ENCODE results near the gene RLN1. TPM values are rescaled to one million over a fixed set of nuclear protein-coding genes. Genes with fewer than 3 reads are reported as not detected.
"Not testable (repeated sequence)": the region's sequence is repeated elsewhere in the genome, so short reads cannot be mapped to it uniquely, and the experiment has no call there.

Gene RLN1
- total RNA-seq, 1 experiment from 2014 or later = 0.37 TPM

DNA sequence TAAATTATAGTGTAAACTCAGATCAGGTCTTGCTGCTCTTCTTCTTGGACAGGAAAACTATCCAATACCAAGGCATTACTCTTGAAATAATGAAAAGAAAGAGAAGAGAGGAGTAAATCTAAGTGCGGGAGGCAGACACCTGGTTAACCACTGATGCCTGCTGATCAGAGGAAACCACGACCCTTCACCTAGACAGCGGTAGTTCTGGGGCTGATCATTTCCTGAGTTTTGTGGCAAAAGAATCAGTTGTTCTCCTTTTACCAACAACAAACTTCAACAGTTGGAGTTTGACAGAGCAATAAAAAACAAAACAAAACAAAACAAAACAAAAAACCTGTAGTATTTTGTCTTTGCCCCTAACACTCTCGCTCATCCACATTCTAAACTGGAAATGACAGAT lies 3.0 kb downstream of the RLN1 start:
- H3K4me3 ChIP-seq (ENCODE audit: low read length) = no peak overlapping the region
- H3K9me2 ChIP-seq (replicated peaks; ENCODE audit: insufficient read depth, low read length) = no peaks in the 10 kb centered on the region
- H3K9ac ChIP-seq (ENCODE audit: low read length) = no peak overlapping the region
- H3K4me1 ChIP-seq (ENCODE audit: low read length) = peaks cover 10% of the 10 kb centered on the region
- no peaks in the 10 kb centered on the region for H3K79me2 ChIP-seq (ENCODE audit: low read length)
- no peak overlapping the region for H3K4me2 ChIP-seq (ENCODE audit: low read depth, low read length, poor library complexity, severe bottlenecking)
- no peaks in the 10 kb centered on the region for H3K36me3 ChIP-seq (ENCODE audit: insufficient read depth, low read length)
- no peaks in the 10 kb centered on the region for H3K9me3 ChIP-seq (ENCODE audit: low read length)
- H2AFZ ChIP-seq (ENCODE audit: low read length) = no peak overlapping the region
- no peak for DNase-seq
- H3K27ac ChIP-seq (ENCODE audit: low read length) = no peak overlapping the region
- H3K27me3 ChIP-seq (ENCODE audit: low read length) = no peaks in the 10 kb centered on the region
- H4K20me1 ChIP-seq (ENCODE audit: insufficient read depth, low read depth, low read length) = no peaks in the 10 kb centered on the region

DNA sequence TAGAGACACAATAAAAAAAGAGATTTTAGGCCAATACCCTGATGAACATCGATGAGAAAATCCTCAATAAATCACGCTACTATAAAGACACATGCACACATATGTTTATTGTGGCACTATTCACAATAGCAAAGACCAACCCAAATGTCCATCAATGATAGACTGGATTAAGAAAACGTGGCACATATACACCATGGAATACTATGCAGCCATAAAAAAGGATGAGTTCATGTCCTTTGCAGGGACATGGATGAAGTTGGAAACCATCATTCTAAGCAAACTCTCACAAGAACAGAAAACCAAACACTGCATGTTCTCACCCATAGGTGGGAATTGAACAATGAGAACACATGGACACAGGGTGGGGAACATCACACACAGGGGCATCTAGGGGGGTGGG lies 8.4 kb downstream of the RLN1 start:
- H3K27ac ChIP-seq (ENCODE audit: low read length) = not testable (repeated sequence)

DNA sequence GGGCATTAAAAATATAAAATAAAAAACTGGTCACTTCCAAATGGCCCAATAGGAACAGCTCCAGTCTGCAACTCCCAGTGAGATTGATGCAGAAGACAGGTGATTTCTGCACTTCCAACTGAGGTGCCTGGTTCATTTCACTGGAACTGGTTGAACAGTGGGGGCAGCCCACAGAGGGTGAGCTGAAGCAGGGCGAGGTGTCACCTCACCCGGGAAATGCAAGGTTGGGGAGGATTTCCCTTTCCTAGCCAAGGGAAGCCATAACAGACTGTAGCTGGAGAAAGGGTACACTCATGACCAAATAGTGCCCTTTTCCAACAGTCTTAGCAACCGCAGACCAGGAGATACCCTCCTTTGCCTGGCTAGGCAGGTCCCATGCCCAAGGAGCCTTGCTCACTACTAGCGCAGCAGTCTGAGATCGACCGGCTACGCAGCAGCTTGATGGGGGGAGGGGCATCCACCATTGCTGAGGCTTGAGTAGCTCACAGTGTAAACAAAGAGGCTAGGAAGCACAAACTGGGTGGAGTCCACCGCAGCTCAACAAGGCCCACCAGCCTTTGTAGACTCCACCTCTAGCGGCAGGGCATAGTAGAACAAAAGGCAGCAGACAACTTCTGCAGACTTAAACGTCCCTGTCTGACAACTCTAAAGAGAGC lies 12.7 kb downstream of the RLN1 start:
- no peaks in the 10 kb centered on the region for H3K9me2 ChIP-seq (replicated peaks; ENCODE audit: insufficient read depth, low read length)
- H3K79me2 ChIP-seq (ENCODE audit: low read length) = no peaks in the 10 kb centered on the region
- no peak overlapping the region for H2AFZ ChIP-seq (ENCODE audit: low read length)
- H3K4me1 ChIP-seq (ENCODE audit: low read length) = no peaks in the 10 kb centered on the region
- H3K27me3 ChIP-seq (ENCODE audit: low read length) = no peaks in the 10 kb centered on the region
- no peak overlapping the region for H3K4me2 ChIP-seq (ENCODE audit: low read depth, low read length, poor library complexity, severe bottlenecking)
- DNase-seq = no peak
- no peaks in the 10 kb centered on the region for H3K9me3 ChIP-seq (ENCODE audit: low read length)
- no peak overlapping the region for H3K9ac ChIP-seq (ENCODE audit: low read length)
- no peak overlapping the region for H3K27ac ChIP-seq (ENCODE audit: low read length)
- no peaks in the 10 kb centered on the region for H4K20me1 ChIP-seq (ENCODE audit: insufficient read depth, low read depth, low read length)
- H3K36me3 ChIP-seq (ENCODE audit: insufficient read depth, low read length) = no peaks in the 10 kb centered on the region
- H3K4me3 ChIP-seq (ENCODE audit: low read length) = no peak overlapping the region

More for the DNA sequence above, 8.4 kb downstream of the RLN1 start:
- DNase-seq; H2AFZ ChIP-seq (ENCODE audit: low read length); H3K9ac ChIP-seq (ENCODE audit: low read length); H3K9me2 ChIP-seq (replicated peaks; ENCODE audit: insufficient read depth, low read length); H3K36me3 ChIP-seq (ENCODE audit: insufficient read depth, low read length); H3K4me3 ChIP-seq (ENCODE audit: low read length); H3K27me3 ChIP-seq (ENCODE audit: low read length); H3K79me2 ChIP-seq (ENCODE audit: low read length); H3K4me1 ChIP-seq (ENCODE audit: low read length); H3K4me2 ChIP-seq (ENCODE audit: low read depth, low read length, poor library complexity, severe bottlenecking); H4K20me1 ChIP-seq (ENCODE audit: insufficient read depth, low read depth, low read length); H3K9me3 ChIP-seq (ENCODE audit: low read length): not testable (repeated sequence)

DNA sequence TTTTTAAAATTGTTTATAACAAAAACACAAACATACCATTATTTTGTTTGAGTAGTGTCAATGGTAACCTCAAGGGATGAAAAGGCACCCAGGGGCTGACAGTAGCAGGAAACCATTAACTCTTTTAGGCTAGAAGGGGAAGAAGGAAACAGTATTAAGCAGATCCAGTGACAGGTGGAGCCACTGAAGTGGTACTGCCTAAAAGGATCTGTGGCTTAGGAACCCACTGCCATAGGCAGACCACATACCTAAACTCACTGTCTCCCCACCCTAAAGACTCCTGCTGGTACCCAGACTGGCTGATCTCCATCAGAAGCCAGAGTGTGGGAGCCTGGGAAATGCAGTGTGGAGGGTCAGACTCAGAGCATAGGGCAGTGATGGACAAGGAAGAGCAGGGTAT lies 13.5 kb downstream of the RLN1 start:
- H3K27ac ChIP-seq (ENCODE audit: low read length) = no peak overlapping the region
- no peaks in the 10 kb centered on the region for H3K79me2 ChIP-seq (ENCODE audit: low read length)

DNA sequence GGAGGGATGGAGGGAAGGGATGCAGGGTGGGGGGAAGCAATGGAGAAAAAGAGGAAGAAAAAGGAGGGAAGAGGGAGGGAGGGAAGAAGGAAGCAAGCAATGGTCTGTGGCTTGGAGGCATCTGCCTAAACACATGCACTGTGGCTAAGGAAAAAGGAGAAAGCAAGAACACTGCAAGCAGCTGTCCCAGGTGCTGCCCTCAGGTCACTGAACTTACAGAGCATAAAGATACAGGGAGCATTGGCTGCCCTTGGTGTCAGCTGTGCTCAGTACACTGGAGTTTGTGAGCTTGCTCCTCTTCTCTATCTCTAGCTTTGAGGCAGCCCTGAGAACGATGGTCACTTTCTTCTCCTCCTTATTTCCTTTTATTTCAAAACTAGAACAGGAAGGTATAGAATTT lies 18.1 kb downstream of the RLN1 start:
- not testable (repeated sequence) for H3K4me3 ChIP-seq (ENCODE audit: low read length); H3K9me2 ChIP-seq (replicated peaks; ENCODE audit: insufficient read depth, low read length); H3K79me2 ChIP-seq (ENCODE audit: low read length); H3K27ac ChIP-seq (ENCODE audit: low read length); H3K4me2 ChIP-seq (ENCODE audit: low read depth, low read length, poor library complexity, severe bottlenecking); DNase-seq; H3K9ac ChIP-seq (ENCODE audit: low read length); H3K9me3 ChIP-seq (ENCODE audit: low read length); H3K36me3 ChIP-seq (ENCODE audit: insufficient read depth, low read length); H4K20me1 ChIP-seq (ENCODE audit: insufficient read depth, low read depth, low read length); H3K27me3 ChIP-seq (ENCODE audit: low read length); H2AFZ ChIP-seq (ENCODE audit: low read length); H3K4me1 ChIP-seq (ENCODE audit: low read length)

More for the DNA sequence above, 13.5 kb downstream of the RLN1 start:
- Histone ChIP-seq H3K4me2 (ENCODE audit: low read depth, low read length, poor library complexity, severe bottlenecking) (no peak overlapping the region), H4K20me1 (ENCODE audit: insufficient read depth, low read depth, low read length) (no peaks in the 10 kb centered on the region), H3K9ac (ENCODE audit: low read length) (no peak overlapping the region), H3K4me1 (ENCODE audit: low read length) (no peaks in the 10 kb centered on the region), H3K9me3 (ENCODE audit: low read length) (no peaks in the 10 kb centered on the region), H2AFZ (ENCODE audit: low read length) (no peak overlapping the region), H3K36me3 (ENCODE audit: insufficient read depth, low read length) (no peaks in the 10 kb centered on the region), H3K9me2 (replicated peaks; ENCODE audit: insufficient read depth, low read length) (no peaks in the 10 kb centered on the region), H3K4me3 (ENCODE audit: low read length) (no peak overlapping the region), H3K27me3 (ENCODE audit: low read length) (no peaks in the 10 kb centered on the region)
- no peak for DNase-seq

DNA sequence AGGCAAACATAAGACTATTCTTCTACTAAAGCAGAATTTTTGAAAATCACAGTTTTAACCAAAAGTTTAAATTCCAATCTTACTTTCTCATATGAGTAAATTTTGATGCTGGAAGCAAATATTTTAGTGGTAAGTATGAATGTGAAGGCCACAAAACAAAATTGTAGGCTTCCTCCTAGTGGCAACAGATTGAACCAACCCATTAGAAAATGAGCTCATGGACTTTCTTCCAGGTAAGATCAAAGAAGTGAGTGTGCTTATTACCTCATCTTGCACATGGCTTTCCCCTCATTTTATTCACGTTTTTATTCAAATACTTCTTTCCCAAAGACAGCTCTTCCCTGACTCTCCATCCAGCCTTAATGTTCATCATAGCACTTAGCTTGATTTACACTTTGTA lies 18.6 kb downstream of the RLN1 start:
- H3K79me2 ChIP-seq (ENCODE audit: low read length) = no peaks in the 10 kb centered on the region
- no peaks in the 10 kb centered on the region for H3K36me3 ChIP-seq (ENCODE audit: insufficient read depth, low read length)
- DNase-seq = no peak

DNA sequence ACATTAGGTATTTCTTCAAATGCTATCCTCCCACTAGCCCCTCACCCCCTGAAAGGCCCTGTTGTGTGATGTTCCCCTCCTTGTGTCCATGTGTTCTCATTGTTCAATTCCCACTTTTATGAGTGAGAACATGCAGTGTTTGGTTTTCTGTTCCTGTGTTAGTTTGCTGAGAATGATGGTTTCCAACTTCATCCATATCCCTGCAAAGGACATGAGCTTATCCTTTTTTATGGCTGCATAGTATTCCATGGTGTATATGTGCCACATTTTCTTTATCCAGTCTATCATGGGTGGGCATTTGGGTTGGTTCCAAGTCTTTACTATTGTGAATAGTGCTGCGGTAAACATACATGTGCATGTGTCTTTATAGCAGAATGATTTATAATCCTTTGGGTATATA lies 23.3 kb downstream of the RLN1 start:
- not testable (repeated sequence) for H3K36me3 ChIP-seq (ENCODE audit: insufficient read depth, low read length); H3K9me2 ChIP-seq (replicated peaks; ENCODE audit: insufficient read depth, low read length); H3K4me2 ChIP-seq (ENCODE audit: low read depth, low read length, poor library complexity, severe bottlenecking); H2AFZ ChIP-seq (ENCODE audit: low read length); H3K9ac ChIP-seq (ENCODE audit: low read length); H4K20me1 ChIP-seq (ENCODE audit: insufficient read depth, low read depth, low read length); H3K79me2 ChIP-seq (ENCODE audit: low read length); H3K27me3 ChIP-seq (ENCODE audit: low read length); H3K27ac ChIP-seq (ENCODE audit: low read length); H3K4me3 ChIP-seq (ENCODE audit: low read length); H3K4me1 ChIP-seq (ENCODE audit: low read length); DNase-seq
- H3K9me3 ChIP-seq (ENCODE audit: low read length) = peaks cover 19% of the 10 kb centered on the region

More for the DNA sequence above, 18.6 kb downstream of the RLN1 start:
- H3K4me2 ChIP-seq (ENCODE audit: low read depth, low read length, poor library complexity, severe bottlenecking) = no peak overlapping the region
- no peaks in the 10 kb centered on the region for H3K9me2 ChIP-seq (replicated peaks; ENCODE audit: insufficient read depth, low read length)
- H3K9ac ChIP-seq (ENCODE audit: low read length) = no peak overlapping the region
- no peak overlapping the region for H3K4me3 ChIP-seq (ENCODE audit: low read length)
- no peak overlapping the region for H3K27ac ChIP-seq (ENCODE audit: low read length)
- no peak overlapping the region for H2AFZ ChIP-seq (ENCODE audit: low read length)
- H4K20me1 ChIP-seq (ENCODE audit: insufficient read depth, low read depth, low read length) = no peaks in the 10 kb centered on the region
- H3K27me3 ChIP-seq (ENCODE audit: low read length) = no peaks in the 10 kb centered on the region
- H3K9me3 ChIP-seq (ENCODE audit: low read length) = 0 out of 2 replicates have a peak, but pooled peaks cover 3% of the 10 kb centered on the region
- no peaks in the 10 kb centered on the region for H3K4me1 ChIP-seq (ENCODE audit: low read length)

DNA sequence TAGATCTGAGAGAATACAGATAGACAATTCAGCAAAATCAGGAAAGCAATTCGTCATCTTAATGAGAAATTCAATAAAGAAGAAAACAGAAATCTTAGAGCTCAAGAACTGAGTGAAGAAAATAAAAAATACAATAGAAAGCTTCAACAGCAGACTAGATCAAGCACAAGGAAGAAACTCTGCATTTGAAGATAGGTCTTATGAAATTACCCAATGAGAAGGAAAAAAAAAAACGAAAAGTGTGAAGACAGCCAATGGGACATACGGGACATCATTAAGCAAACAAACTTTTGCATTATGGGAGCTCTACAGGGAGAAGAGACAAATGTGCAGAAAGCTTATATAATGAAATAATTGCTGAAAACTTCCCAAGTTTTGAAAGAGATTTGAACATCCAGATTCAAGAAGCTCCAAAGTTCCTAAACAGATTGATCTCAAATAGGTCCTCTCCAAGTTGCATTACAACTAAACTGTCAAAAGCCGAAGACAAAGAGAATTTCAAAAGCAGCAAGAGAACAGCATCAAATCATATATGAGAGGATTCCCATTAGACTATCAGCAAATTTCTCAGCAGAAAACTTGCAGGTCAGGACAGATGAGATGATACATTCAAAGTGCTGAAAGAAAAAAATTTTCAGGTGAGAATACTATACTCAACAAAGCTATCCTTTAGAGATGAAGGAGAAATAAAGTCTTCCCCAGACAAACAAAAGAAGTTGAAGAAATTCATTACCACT lies 24.3 kb downstream of the RLN1 start:
- H3K4me3 ChIP-seq (ENCODE audit: low read length) = no peak overlapping the region
- no peak overlapping the region for H3K9ac ChIP-seq (ENCODE audit: low read length)
- H3K9me2 ChIP-seq (replicated peaks; ENCODE audit: insufficient read depth, low read length) = no peaks in the 10 kb centered on the region
- peaks cover 19% of the 10 kb centered on the region for H3K9me3 ChIP-seq (ENCODE audit: low read length)
- no peak overlapping the region for H2AFZ ChIP-seq (ENCODE audit: low read length)
- H3K79me2 ChIP-seq (ENCODE audit: low read length) = no peaks in the 10 kb centered on the region
- no peaks in the 10 kb centered on the region for H4K20me1 ChIP-seq (ENCODE audit: insufficient read depth, low read depth, low read length)
- H3K27ac ChIP-seq (ENCODE audit: low read length) = no peak overlapping the region
- no peak for DNase-seq
- H3K4me1 ChIP-seq (ENCODE audit: low read length) = no peaks in the 10 kb centered on the region
- H3K36me3 ChIP-seq (ENCODE audit: insufficient read depth, low read length) = no peaks in the 10 kb centered on the region
- no peak overlapping the region for H3K4me2 ChIP-seq (ENCODE audit: low read depth, low read length, poor library complexity, severe bottlenecking)
- H3K27me3 ChIP-seq (ENCODE audit: low read length) = peaks cover 3% of the 10 kb centered on the region; the same call in 1 of the 2 replicates
